Panc1 (cell line): Measurements from ENCODE around the gene ZCCHC9. TPM values are rescaled to one million over a fixed set of nuclear protein-coding genes. Genes with fewer than 3 reads are reported as not detected.

ENCODE experiments used
- ATAC-seq: fragments of 200-7000 bp; cut with Tn5 transposase; 2 replicates; pipeline ENCODE4 v1.9.1; 2020; ENCODE audit warnings: mild to moderate bottlenecking, moderate library complexity
- BruUV-seq: library from RNA; stranded (reverse); fragments of 400-500 nt; replicated peaks from 2 replicates; lab custom pipeline; 2021; lab: Mats Ljungman, UMichigan
- CTCF ChIA-PET: fragments of 300-600 bp; sonication (Branson Sonifier 250); formaldehyde crosslinking; loops from one replicate; lab custom pipeline; 2022; ENCODE audit warnings: antibody characterized with exemption; lab: Charles Lee
- POLR2A ChIA-PET: fragments of 300-600 bp; sonication (Branson Sonifier 250); formaldehyde crosslinking; loops from one replicate; lab custom pipeline; 2022; ENCODE audit warnings: antibody characterized with exemption; lab: Charles Lee
- DNase-seq: peaks from one replicate; pipeline ENCODE4 v3.0.0-alpha.2; 2010; ENCODE audit warnings: low read depth, low spot score
- H3K27ac ChIP-seq: 2 replicates; pipeline ENCODE4 v1.5.1; 2011; ENCODE audit warnings: mild to moderate bottlenecking, low read length, inconsistent platforms
- H3K27me3 ChIP-seq: fragments of 200-500 bp; sonication (Bioruptor generic); 2 replicates; pipeline ENCODE4 v1.6.0; 2014; ENCODE audit warnings: low read length, inconsistent platforms; ENCODE audit not compliant: control insufficient read depth, insufficient read depth
- H3K36me3 ChIP-seq: fragments of 200-500 bp; sonication (Bioruptor generic); 2 replicates; pipeline ENCODE4 v1.5.1; 2014; ENCODE audit warnings: inconsistent platforms, mild to moderate bottlenecking, low read length, moderate library complexity; ENCODE audit not compliant: control insufficient read depth, insufficient read depth
- H3K4me1 ChIP-seq: 2 replicates; pipeline ENCODE4 v1.5.1; 2011; ENCODE audit warnings: inconsistent platforms, mild to moderate bottlenecking, low read length, moderate library complexity; ENCODE audit not compliant: control insufficient read depth, insufficient read depth
- H3K4me3 ChIP-seq, 2 experiments: 2 replicates each; pipeline ENCODE4 v1.5.1; 2011 to 2012; ENCODE audit warnings: low read depth in 2 of 2, low read length in 2 of 2, mild to moderate bottlenecking in 2 of 2, inconsistent platforms in 1 of 2, moderate library complexity in 1 of 2
- H3K9me3 ChIP-seq: fragments of 200-500 bp; sonication (Bioruptor generic); 2 replicates; pipeline ENCODE4 v1.5.1; 2014; ENCODE audit warnings: low read depth, mild to moderate bottlenecking, inconsistent platforms, low read length, moderate library complexity; ENCODE audit not compliant: control insufficient read depth, insufficient read depth
- CTCF ChIP-seq: fragments of 450-650 bp; IDR thresholded peaks from 2 replicates; pipeline ENCODE4 v1.5.1; 2017; ENCODE audit warnings: mild to moderate bottlenecking
- POLR2AphosphoS5 ChIP-seq: IDR thresholded peaks from 2 replicates; pipeline ENCODE4 v1.6.1; 2012; ENCODE audit warnings: mild to moderate bottlenecking, low read depth, low read length, moderate library complexity
- REST ChIP-seq, 2 experiments: IDR thresholded peaks; 2 replicates each; pipeline ENCODE4 v1.6.1; 2011 to 2012; ENCODE audit warnings: low read depth in 2 of 2, control low read depth in 1 of 2, low read length in 1 of 2, mild to moderate bottlenecking in 1 of 2, moderate library complexity in 1 of 2; ENCODE audit not compliant: insufficient read depth in 1 of 2
- SIN3A ChIP-seq: IDR thresholded peaks from 2 replicates; pipeline ENCODE4 v1.6.1; 2012; ENCODE audit warnings: low read depth, mild to moderate bottlenecking, low read length, moderate library complexity, borderline replicate concordance; ENCODE audit not compliant: insufficient read depth
- TCF7L2 ChIP-seq: IDR thresholded peaks from 2 replicates; pipeline ENCODE4 v1.6.1; 2011; ENCODE audit warnings: mild to moderate bottlenecking, low read depth, low read length, inconsistent platforms
- in situ Hi-C: cut with HindIII; loops from 2 replicates; pipeline ENCODE4 v1.10.0; 2016; ENCODE audit warnings: low sequenced_read_pairs, low pct_unique_long_range_greater_than_20kb
- intact Hi-C: fragments of 100-400 bp; cut with micrococcal nuclease; formaldehyde crosslinking; loops from one replicate; pipeline ENCODE4 v1.10.0; 2022; ENCODE audit not compliant: unreplicated experiment
- total RNA-seq: library from RNA; stranded (reverse); gene quantifications from one replicate; pipeline ENCODE4 v1.2.1, GENCODE V29; 2021; ENCODE audit not compliant: unreplicated experiment

Gene ZCCHC9
- total RNA-seq, 1 experiment from 2014 or later: 41.5 TPM

- no peak overlapping the region for H3K4me3 ChIP-seq
- intact Hi-C loops: no loop called here
- ATAC-seq (no peak), DNase-seq (no peak)
- in situ Hi-C loops: no loop called here
- H3K36me3 ChIP-seq: peaks cover 15% of the 10 kb centered on the region; the same call in 1 of the 2 replicates
- TF ChIP-seq SIN3A: no peak
- no peak for TF ChIP-seq REST (IDR thresholded peaks at IDR 0.05; ENCODE audit: insufficient read depth in 1 of 2, low read depth in 2 of 2, low read length in 1 of 2)
- TF ChIP-seq CTCF: no peak
- TF ChIP-seq TCF7L2: no peak
- no peak for TF ChIP-seq POLR2AphosphoS5
- no peaks in the 10 kb centered on the region for H3K27me3 ChIP-seq
- ChIA-PET CTCF (no interaction called here), POLR2A (no interaction called here)
- no peaks in the 10 kb centered on the region for H3K4me1 ChIP-seq
- no peak overlapping the region for H3K27ac ChIP-seq
- BruUV-seq: no TSS peak
- H3K9me3 ChIP-seq: no peaks in the 10 kb centered on the region
These were observed 11.9 kb downstream of the ZCCHC9 start for GRCh38 chr5:81313278-81313677.

- no TSS peak for BruUV-seq
- TF ChIP-seq POLR2AphosphoS5 (no peak), TCF7L2 (no peak), SIN3A (no peak), CTCF (no peak), REST (IDR thresholded peaks at IDR 0.05; ENCODE audit: insufficient read depth in 1 of 2, low read depth in 2 of 2, low read length in 1 of 2) (no peak)
- H3K4me1 ChIP-seq: no peaks in the 10 kb centered on the region
- no peak for ATAC-seq
- H3K27ac ChIP-seq: no peak overlapping the region
- no peaks in the 10 kb centered on the region for H3K27me3 ChIP-seq
- H3K4me3 ChIP-seq: no peak overlapping the region
- no peaks in the 10 kb centered on the region for H3K9me3 ChIP-seq
- no peak for DNase-seq
- intact Hi-C loops: no loop called here
- peaks cover 15% of the 10 kb centered on the region; the same call in 1 of the 2 replicates for H3K36me3 ChIP-seq
- CTCF ChIA-PET: no interaction called here
- POLR2A ChIA-PET: no interaction called here
- in situ Hi-C loops: no loop called here
These were observed 12.3 kb downstream of the ZCCHC9 start for GRCh38 chr5:81313686-81314085.
